DND-41 (cell line): ENCODE results near the gene LHCGR.

Experiments
- EZH2 ChIP-seq: IDR thresholded peaks from 3 replicates; pipeline ENCODE4 v1.6.1; 2012; ENCODE audit warnings: borderline replicate concordance, low read depth, mild to moderate bottlenecking, moderate library complexity, low read length, inconsistent platforms; ENCODE audit not compliant: severe bottlenecking
- TF ChIP-seq, protein P1 (sequence below): IDR thresholded peaks from 2 replicates; pipeline ENCODE4 v1.5.1; 2012; ENCODE audit warnings: borderline replicate concordance, low read length, moderate library complexity, mild to moderate bottlenecking; ENCODE audit not compliant: poor library complexity, severe bottlenecking; ENCODE audit errors: extremely low read depth

DNA sequence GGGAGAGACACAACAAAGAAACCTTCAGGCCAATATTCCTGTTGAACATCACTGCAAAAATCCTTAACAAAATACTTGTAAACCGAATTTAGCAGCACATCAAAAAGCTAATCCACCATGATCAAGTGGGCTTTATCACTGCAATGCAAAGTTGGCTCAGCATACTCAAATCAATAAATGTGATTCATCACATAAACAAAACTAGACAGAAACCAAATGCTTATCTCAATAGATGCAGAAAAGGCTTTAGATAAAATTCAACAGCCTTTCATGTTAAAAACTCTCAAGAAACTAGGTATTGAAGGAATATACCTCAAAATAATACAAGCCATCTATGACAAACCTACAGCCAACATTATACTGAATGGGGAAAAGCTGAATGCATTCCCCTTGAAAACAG, 117.3 kb downstream of the LHCGR start:
- TF ChIP-seq, protein P1, sequence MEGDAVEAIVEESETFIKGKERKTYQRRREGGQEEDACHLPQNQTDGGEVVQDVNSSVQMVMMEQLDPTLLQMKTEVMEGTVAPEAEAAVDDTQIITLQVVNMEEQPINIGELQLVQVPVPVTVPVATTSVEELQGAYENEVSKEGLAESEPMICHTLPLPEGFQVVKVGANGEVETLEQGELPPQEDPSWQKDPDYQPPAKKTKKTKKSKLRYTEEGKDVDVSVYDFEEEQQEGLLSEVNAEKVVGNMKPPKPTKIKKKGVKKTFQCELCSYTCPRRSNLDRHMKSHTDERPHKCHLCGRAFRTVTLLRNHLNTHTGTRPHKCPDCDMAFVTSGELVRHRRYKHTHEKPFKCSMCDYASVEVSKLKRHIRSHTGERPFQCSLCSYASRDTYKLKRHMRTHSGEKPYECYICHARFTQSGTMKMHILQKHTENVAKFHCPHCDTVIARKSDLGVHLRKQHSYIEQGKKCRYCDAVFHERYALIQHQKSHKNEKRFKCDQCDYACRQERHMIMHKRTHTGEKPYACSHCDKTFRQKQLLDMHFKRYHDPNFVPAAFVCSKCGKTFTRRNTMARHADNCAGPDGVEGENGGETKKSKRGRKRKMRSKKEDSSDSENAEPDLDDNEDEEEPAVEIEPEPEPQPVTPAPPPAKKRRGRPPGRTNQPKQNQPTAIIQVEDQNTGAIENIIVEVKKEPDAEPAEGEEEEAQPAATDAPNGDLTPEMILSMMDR, result no peak
- TF ChIP-seq EZH2, result no peak
